IMR-90 (cell line): ENCODE measurements around the gene SNAPC1. TPM values are rescaled to one million over a fixed set of nuclear protein-coding genes. Genes with fewer than 3 reads are reported as not detected.

Experiments used
- ATAC-seq: fragments of 200-7000 bp; cut with Tn5 transposase; 2 replicates; pipeline ENCODE4 v1.9.1; 2020; ENCODE audit warnings: low read depth, mild to moderate bottlenecking, moderate library complexity
- BruUV-seq: library from RNA; stranded (reverse); fragments of 400-500 nt; replicated peaks from 2 replicates; lab custom pipeline; 2021; lab: Mats Ljungman, UMichigan
- CTCF ChIA-PET: fragments of 300-600 bp; formaldehyde crosslinking; extraction: SDS; loops from one replicate; lab custom pipeline; 2021; ENCODE audit warnings: antibody characterized with exemption; lab: Yijun Ruan, JAX
- POLR2A ChIA-PET: fragments of 300-600 bp; sonication (Branson Sonifier 250); formaldehyde crosslinking; loops from one replicate; lab custom pipeline; 2022; ENCODE audit warnings: antibody characterized with exemption; ENCODE audit not compliant: unreplicated experiment; lab: Charles Lee
- DNase-seq: peaks from one replicate; pipeline ENCODE4 v3.0.0; 2013
- H2AFZ ChIP-seq: replicated peaks from 2 replicates; pipeline ENCODE3; 2013; ENCODE audit warnings: low read length, mild to moderate bottlenecking; ENCODE audit not compliant: poor library complexity
- H2AK5ac ChIP-seq: 2 replicates; pipeline ENCODE4 v1.6.1; 2013; ENCODE audit warnings: low read depth, low read length, inconsistent platforms
- H2AK9ac ChIP-seq: replicated peaks from 2 replicates; pipeline ENCODE3; 2013; ENCODE audit warnings: mild to moderate bottlenecking, low read depth, low read length, moderate library complexity; ENCODE audit not compliant: poor library complexity
- H2BK120ac ChIP-seq: 2 replicates; pipeline ENCODE4 v1.6.1; 2013; ENCODE audit warnings: low read depth, low read length, inconsistent platforms
- H2BK15ac ChIP-seq: 3 replicates; pipeline ENCODE4 v1.6.1; 2013; ENCODE audit warnings: low read depth, low read length, inconsistent platforms
- H2BK20ac ChIP-seq: 2 replicates; pipeline ENCODE4 v1.6.1; 2013; ENCODE audit warnings: low read depth, mild to moderate bottlenecking, inconsistent platforms, low read length, moderate library complexity
- H2BK5ac ChIP-seq: 2 replicates; pipeline ENCODE4 v1.6.1; 2013; ENCODE audit warnings: mild to moderate bottlenecking, low read depth, low read length, inconsistent platforms; ENCODE audit not compliant: poor library complexity, severe bottlenecking
- H3K14ac ChIP-seq: replicated peaks from 2 replicates; pipeline ENCODE4 v1.6.1; 2013; ENCODE audit warnings: low read depth, low read length, inconsistent platforms
- H3K18ac ChIP-seq: 2 replicates; pipeline ENCODE4 v1.6.1; 2013; ENCODE audit warnings: low read depth, low read length, control low read depth
- H3K23ac ChIP-seq: 2 replicates; pipeline ENCODE4 v1.6.1; 2013; ENCODE audit warnings: low read depth, low read length, inconsistent platforms
- H3K27ac ChIP-seq: 2 replicates; pipeline ENCODE4 v1.5.1; 2013; ENCODE audit warnings: mild to moderate bottlenecking, control low read depth, low read length; ENCODE audit not compliant: insufficient read depth
- H3K27me3 ChIP-seq: 2 replicates; pipeline ENCODE4 v1.6.1; 2013; ENCODE audit warnings: low read length; ENCODE audit not compliant: control insufficient read depth, insufficient read depth
- H3K36me3 ChIP-seq: 2 replicates; pipeline ENCODE4 v1.6.1; 2013; ENCODE audit warnings: low read length, mixed read lengths; ENCODE audit not compliant: control insufficient read depth, insufficient read depth
- H3K4ac ChIP-seq: 2 replicates; pipeline ENCODE4 v1.6.1; 2013; ENCODE audit warnings: low read depth, low read length, inconsistent platforms
- H3K4me1 ChIP-seq: 2 replicates; pipeline ENCODE4 v1.6.1; 2013; ENCODE audit warnings: low read length, mixed read lengths; ENCODE audit not compliant: control insufficient read depth, insufficient read depth
- H3K4me2 ChIP-seq: 2 replicates; pipeline ENCODE4 v1.6.1; 2013; ENCODE audit warnings: low read depth, mild to moderate bottlenecking, control low read depth, low read length, moderate library complexity
- H3K4me3 ChIP-seq: 2 replicates; pipeline ENCODE4 v1.5.1; 2013; ENCODE audit warnings: low read depth, mild to moderate bottlenecking, control low read depth, low read length, moderate library complexity; ENCODE audit not compliant: insufficient read depth
- H3K56ac ChIP-seq: 2 replicates; pipeline ENCODE4 v1.6.1; 2013; ENCODE audit warnings: low read length, inconsistent platforms; ENCODE audit not compliant: insufficient read depth; ENCODE audit errors: extremely low read depth
- H3K79me1 ChIP-seq, 2 experiments: 2 replicates each; pipeline ENCODE4 v1.6.1; 2013; ENCODE audit warnings: low read length in 2 of 2, inconsistent platforms in 1 of 2, low read depth in 1 of 2
- H3K9ac ChIP-seq: 2 replicates; pipeline ENCODE4 v1.6.1; 2013; ENCODE audit warnings: low read depth, low read length, control low read depth
- H3K9me1 ChIP-seq: 2 replicates; pipeline ENCODE4 v1.6.1; 2013; ENCODE audit warnings: low read length, inconsistent platforms; ENCODE audit not compliant: insufficient read depth
- H3K9me3 ChIP-seq: 2 replicates; pipeline ENCODE4 v1.6.1; 2013; ENCODE audit warnings: low read length; ENCODE audit not compliant: control insufficient read depth, insufficient read depth
- H4K20me1 ChIP-seq: 2 replicates; pipeline ENCODE4 v1.6.1; 2013; ENCODE audit warnings: low read length, inconsistent platforms; ENCODE audit not compliant: insufficient read depth
- H4K5ac ChIP-seq: 2 replicates; pipeline ENCODE4 v1.6.1; 2013; ENCODE audit warnings: mild to moderate bottlenecking, low read depth, low read length, control low read depth
- H4K8ac ChIP-seq, 2 experiments: 2 replicates each; pipeline ENCODE4 v1.6.1; 2013; ENCODE audit warnings: low read depth in 2 of 2, low read length in 2 of 2, control low read depth in 1 of 2, inconsistent platforms in 1 of 2
- H4K91ac ChIP-seq: 2 replicates; pipeline ENCODE4 v1.6.1; 2013; ENCODE audit warnings: low read depth, low read length, inconsistent platforms; ENCODE audit not compliant: insufficient read depth
- CEBPB ChIP-seq: IDR thresholded peaks from 2 replicates; pipeline ENCODE4 v1.6.1; 2012; ENCODE audit warnings: low read depth, low read length, improper control_type of control experiment
- CHD1 ChIP-seq: IDR thresholded peaks from 2 replicates; pipeline ENCODE4 v1.6.1; 2012; ENCODE audit warnings: low read depth, low read length, improper control_type of control experiment
- CTCF ChIP-seq: conservative IDR thresholded peaks from 2 replicates; pipeline ENCODE4 v1.5.1; 2012; ENCODE audit warnings: mild to moderate bottlenecking, low read depth, low read length, improper control_type of control experiment
- FOS ChIP-seq: fragments of 150-350 bp; IDR thresholded peaks from 2 replicates; pipeline ENCODE4 v1.6.1; 2016; ENCODE audit warnings: low read depth, low read length
- MAFK ChIP-seq: IDR thresholded peaks from 2 replicates; pipeline ENCODE4 v1.6.1; 2012; ENCODE audit warnings: low read depth, low read length, improper control_type of control experiment
- MXI1 ChIP-seq: IDR thresholded peaks from 2 replicates; pipeline ENCODE4 v1.6.1; 2012; ENCODE audit warnings: low read depth, mild to moderate bottlenecking, low read length, moderate library complexity, borderline replicate concordance
- NFE2L2 ChIP-seq: fragments of 150-350 bp; IDR thresholded peaks from 2 replicates; pipeline ENCODE4 v1.6.1; 2016; ENCODE audit warnings: low read depth, mild to moderate bottlenecking, low read length
- POLR2A ChIP-seq: IDR thresholded peaks from 2 replicates; pipeline ENCODE4 v1.6.1; 2012; ENCODE audit warnings: mild to moderate bottlenecking, low read depth, low read length
- RAD21 ChIP-seq: IDR thresholded peaks from 2 replicates; pipeline ENCODE4 v1.6.1; 2012; ENCODE audit warnings: low read length, improper control_type of control experiment
- RCOR1 ChIP-seq: IDR thresholded peaks from 2 replicates; pipeline ENCODE4 v1.6.1; 2012; ENCODE audit warnings: mild to moderate bottlenecking, low read length, improper control_type of control experiment; ENCODE audit not compliant: insufficient replicate concordance
- WGBS, 2 experiments: methylation state at CpG; one replicate each; pipeline versions ENCODE4 v1.1.5 to v1.1.7; 2013; ENCODE audit warnings: missing lambda C conversion rate in 2 of 2; ENCODE audit not compliant: insufficient read length in 1 of 2; ENCODE audit errors: extremely low coverage in 2 of 2; 5-methylcytosine and 5-hydroxymethylcytosine counted together
- dilution Hi-C: fragments of 300-500 bp; cut with HindIII; formaldehyde crosslinking; loops from one replicate; pipeline ENCODE4 v1.14.3; 2018; ENCODE audit warnings: low sequenced_read_pairs; ENCODE audit not compliant: unreplicated experiment
- in situ Hi-C: fragments of 300-500 bp; cut with MboI; formaldehyde crosslinking; loops from 3 replicates; pipeline ENCODE4 v1.14.3; 2019; ENCODE audit warnings: low sequenced_read_pairs, inconsistent platforms, mixed read lengths
- intact Hi-C: fragments of 100-400 bp; cut with micrococcal nuclease; formaldehyde crosslinking; loops from 2 replicates; pipeline ENCODE4 v1.10.0; 2022
- polyA plus RNA-seq, 3 experiments: library from polyadenylated mRNA; depleted of rRNA; stranded (reverse); fragments of >200 nt; gene quantifications; 2 replicates each; pipeline ENCODE4 v1.2.3, GENCODE V29; 2012; ENCODE audit warnings: low replicate concordance in 1 of 3
- total RNA-seq: library from RNA; depleted of rRNA; stranded (reverse); fragments of >200 nt; gene quantifications from 2 replicates; pipeline ENCODE4 v1.2.3, GENCODE V29; 2012
- TF ChIP-seq, protein P1 (sequence below): fragments of 150-350 bp; IDR thresholded peaks from 2 replicates; pipeline ENCODE4 v1.6.1; 2017; ENCODE audit warnings: mild to moderate bottlenecking, antibody characterized with exemption, low read length, low read depth

SNAPC1 gene
- total and polyA plus RNA-seq, 2 of the 4 experiments (the other 2 are of a cell fraction): 7.7 to 9.3 TPM

DNA sequence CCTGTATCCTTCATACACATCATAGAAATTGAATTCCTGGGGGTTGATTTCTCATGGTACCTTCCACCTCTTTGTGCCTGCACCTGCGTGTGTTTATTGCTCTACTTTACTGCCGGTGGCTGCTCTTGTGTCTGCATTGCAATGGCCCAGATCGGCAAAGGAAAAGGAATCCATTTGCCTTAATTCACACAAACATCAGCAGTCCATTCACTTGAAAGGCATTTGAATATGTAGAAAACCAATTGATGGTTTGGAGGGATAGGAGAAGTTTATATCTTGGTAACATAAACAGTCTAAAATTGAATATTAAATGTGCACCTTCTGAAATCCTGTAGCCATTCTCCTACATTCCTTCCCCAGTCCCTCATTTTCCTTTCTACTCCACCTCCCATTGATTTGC lies 74.0 kb downstream of the SNAPC1 start:
- ChIA-PET POLR2A (interaction anchor here (0.7 kb wide), 1 partner anchor 1194 kb away, joined by 4 read pairs; no protein-coding TSS in a partner anchor), CTCF (interaction anchor here (1.1 to 2.3 kb wide), 3 partner anchors 360 to 376 kb away, joined by 3 to 16 read pairs (median 14); no protein-coding TSS in a partner anchor)
- no peak overlapping the region for H2BK5ac ChIP-seq
- H2BK15ac ChIP-seq: no peak overlapping the region
- H4K8ac ChIP-seq: no peak overlapping the region
- H3K36me3 ChIP-seq: no peaks in the 10 kb centered on the region
- H2AK5ac ChIP-seq: no peak overlapping the region
- no peak overlapping the region for H3K56ac ChIP-seq
- no peak overlapping the region for H3K4me3 ChIP-seq
- H4K91ac ChIP-seq: no peak overlapping the region
- no peaks in the 10 kb centered on the region; the same call in 1 of the 2 replicates for H3K4me1 ChIP-seq
- 20% methylated on average over 1 of the region's 3 CpGs; no CpG with 5 or more reads in 1 of the 2 experiments for WGBS, 2 experiments
- no peaks in the 10 kb centered on the region; the same call in 1 of the 2 replicates for H3K27me3 ChIP-seq
- H3K18ac ChIP-seq: no peak overlapping the region
- H3K79me1 ChIP-seq: no peaks in the 10 kb centered on the region
- H3K9ac ChIP-seq: no peak overlapping the region
- H3K4me2 ChIP-seq: no peak overlapping the region
- no peaks in the 10 kb centered on the region for H3K9me3 ChIP-seq
- DNase-seq (peak; percentile 64), ATAC-seq (peak; percentile 70)
- H2BK20ac ChIP-seq: no peak overlapping the region
- H4K5ac ChIP-seq: no peak overlapping the region
- intact Hi-C loops (loop anchor here (2.0 to 10.0 kb wide), 3 partner anchors 73 to 281 kb away; partner anchors contain the start of genes HIF1A and SNAPC1), dilution Hi-C loops (no loop called here), in situ Hi-C loops (loop anchor here (5.0 kb wide), 2 partner anchors 379 to 539 kb away; no protein-coding TSS in a partner anchor)
- H3K14ac ChIP-seq: no peak overlapping the region
- no peak overlapping the region for H3K23ac ChIP-seq
- no peak overlapping the region for H3K27ac ChIP-seq
- no peak overlapping the region for H3K4ac ChIP-seq
- TF ChIP-seq CEBPB (no peak), FOS (no peak), CTCF (no peak), CHD1 (no peak), RAD21 (no peak), NFE2L2 (no peak), MXI1 (no peak), POLR2A (no peak), MAFK (no peak), RCOR1 (no peak)
- TF ChIP-seq, protein P1, sequence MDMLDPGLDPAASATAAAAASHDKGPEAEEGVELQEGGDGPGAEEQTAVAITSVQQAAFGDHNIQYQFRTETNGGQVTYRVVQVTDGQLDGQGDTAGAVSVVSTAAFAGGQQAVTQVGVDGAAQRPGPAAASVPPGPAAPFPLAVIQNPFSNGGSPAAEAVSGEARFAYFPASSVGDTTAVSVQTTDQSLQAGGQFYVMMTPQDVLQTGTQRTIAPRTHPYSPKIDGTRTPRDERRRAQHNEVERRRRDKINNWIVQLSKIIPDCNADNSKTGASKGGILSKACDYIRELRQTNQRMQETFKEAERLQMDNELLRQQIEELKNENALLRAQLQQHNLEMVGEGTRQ: no peak
- BruUV-seq: no TSS peak
- no peaks in the 10 kb centered on the region; the same call in 1 of the 2 replicates for H3K9me1 ChIP-seq
- H2AK9ac ChIP-seq: no peak overlapping the region
- no peak overlapping the region for H2AFZ ChIP-seq
- H2BK120ac ChIP-seq: no peak overlapping the region
- no peaks in the 10 kb centered on the region for H4K20me1 ChIP-seq
